Astrocyte (in vitro differentiated cells and primary cell): ENCODE data around the gene PEX14.

ENCODE experiments used
- CTCF ChIP-seq: IDR thresholded peaks from 2 replicates; pipeline ENCODE4 v1.5.1; 2011; ENCODE audit warnings: low read depth, mild to moderate bottlenecking, inconsistent platforms, low read length, moderate library complexity; ENCODE audit not compliant: insufficient read depth
- EZH2 ChIP-seq: IDR thresholded peaks from 2 replicates; pipeline ENCODE4 v1.6.1; 2012; ENCODE audit warnings: mild to moderate bottlenecking, low read length, inconsistent platforms; ENCODE audit not compliant: insufficient read depth

GRCh38 chr1:10621906-10622305 is 147.2 kb downstream of the PEX14 start:
- no peak for TF ChIP-seq CTCF
- no peak for TF ChIP-seq EZH2
